ENCODE data around the gene NAT8.

DNA sequence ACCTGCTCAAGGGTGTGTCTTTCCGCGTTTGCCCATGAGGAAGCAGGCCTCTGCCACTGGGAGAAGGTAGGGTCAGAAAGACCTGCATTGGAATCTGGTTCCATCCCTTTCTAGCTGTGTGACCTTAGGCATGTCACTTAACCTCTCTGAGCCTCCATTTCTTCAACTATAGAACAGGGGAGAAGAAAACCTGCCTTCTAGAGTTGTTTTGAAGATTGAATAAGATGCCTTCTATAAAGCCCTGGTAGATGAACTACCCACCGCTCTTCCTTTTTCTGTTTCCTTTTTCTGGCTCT lies 507 bp downstream of the NAT8 start:
- TF ChIP-seq CTCF (conservative IDR thresholded peaks at IDR 0.05; ENCODE audit: low read depth, low read length) (no peak), EZH2 (IDR thresholded peaks at IDR 0.05; ENCODE audit: borderline replicate concordance, low read depth, low read length, poor library complexity, severe bottlenecking) (no peak)
